HCEC 1CT (cell line): Measurements from ENCODE around the gene MX2.
"Not testable (repeated sequence)": the region's sequence is repeated elsewhere in the genome, so short reads cannot be mapped to it uniquely, and the experiment has no call there.

Experiments
- DNase-seq: peaks from one replicate; pipeline ENCODE4 v3.0.0-alpha.2; 2017

The MX2 gene

DNA sequence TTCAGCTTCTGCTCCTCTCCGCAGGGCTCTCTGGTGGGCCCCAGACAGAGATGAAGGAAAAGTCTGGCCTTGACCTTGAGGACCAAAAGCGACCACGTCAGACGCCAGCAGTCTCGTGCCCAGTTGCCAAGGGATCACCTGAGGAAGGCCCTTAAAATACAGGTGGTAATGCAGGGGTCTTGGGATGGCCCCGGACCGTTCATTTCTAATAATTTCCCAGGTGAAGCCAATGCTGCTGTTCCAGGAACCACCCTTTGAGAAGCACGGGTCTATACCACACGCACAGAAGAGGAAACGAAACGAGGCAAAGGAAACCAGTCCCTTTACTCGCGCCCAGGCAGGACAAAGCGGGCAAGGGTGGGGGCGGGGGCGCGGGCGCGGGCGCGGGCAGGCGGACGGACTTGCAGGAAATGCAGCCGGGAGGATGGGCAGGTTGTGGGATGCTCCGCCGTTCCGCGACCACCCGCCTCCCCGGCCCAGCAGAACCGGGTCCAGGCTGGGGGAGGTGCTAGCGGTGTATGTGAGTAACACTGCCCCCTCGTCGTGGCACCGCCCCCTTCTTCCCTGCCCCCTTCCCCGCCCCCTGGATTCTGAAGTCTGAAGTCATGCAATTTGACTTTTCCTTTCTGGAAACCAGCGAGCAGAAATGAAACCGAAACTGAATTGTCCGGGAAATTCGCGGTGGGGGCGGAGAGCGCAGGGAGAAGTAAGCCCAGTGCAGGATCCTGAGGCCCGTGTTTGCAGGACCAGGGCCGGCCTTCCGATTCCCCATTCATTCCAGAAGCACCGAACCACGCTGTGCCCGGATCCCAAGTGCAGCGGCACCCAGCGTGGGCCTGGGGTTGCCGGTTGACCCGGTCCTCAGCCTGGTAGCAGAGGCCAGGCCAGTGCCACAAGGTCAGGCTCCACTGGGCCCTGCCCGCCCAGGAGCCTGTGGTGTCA, 58.4 kb downstream of the MX2 start:
- peak; percentile 49 for DNase-seq

GRCh38 chr21:41420998-41421397, 59.2 kb downstream of the MX2 start:
- DNase-seq, result not testable (repeated sequence)

- no peak for DNase-seq
Measured at GRCh38 chr21:41422546-41423304, 60.9 kb downstream of the MX2 start.

DNA sequence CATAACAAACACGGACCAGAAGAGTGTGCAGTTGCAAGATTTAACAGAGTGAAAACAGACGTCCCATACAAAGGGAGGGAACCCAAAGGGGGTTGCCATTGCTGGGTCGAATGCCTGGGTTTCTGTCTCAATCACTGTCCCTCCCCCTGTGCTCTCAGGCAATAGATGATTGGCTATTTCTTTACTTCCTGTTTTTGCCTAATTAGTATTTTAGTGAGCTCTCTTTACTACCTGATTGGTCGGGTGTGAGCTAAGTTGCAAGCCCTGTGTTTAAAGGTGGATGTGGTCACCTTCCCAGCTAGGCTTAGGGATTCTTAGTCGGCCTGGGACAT, 61.4 kb downstream of the MX2 start:
- DNase-seq, result not testable (repeated sequence)

- DNase-seq, result no peak
Measured at GRCh38 chr21:41425588-41425953, 63.7 kb downstream of the MX2 start.

DNA sequence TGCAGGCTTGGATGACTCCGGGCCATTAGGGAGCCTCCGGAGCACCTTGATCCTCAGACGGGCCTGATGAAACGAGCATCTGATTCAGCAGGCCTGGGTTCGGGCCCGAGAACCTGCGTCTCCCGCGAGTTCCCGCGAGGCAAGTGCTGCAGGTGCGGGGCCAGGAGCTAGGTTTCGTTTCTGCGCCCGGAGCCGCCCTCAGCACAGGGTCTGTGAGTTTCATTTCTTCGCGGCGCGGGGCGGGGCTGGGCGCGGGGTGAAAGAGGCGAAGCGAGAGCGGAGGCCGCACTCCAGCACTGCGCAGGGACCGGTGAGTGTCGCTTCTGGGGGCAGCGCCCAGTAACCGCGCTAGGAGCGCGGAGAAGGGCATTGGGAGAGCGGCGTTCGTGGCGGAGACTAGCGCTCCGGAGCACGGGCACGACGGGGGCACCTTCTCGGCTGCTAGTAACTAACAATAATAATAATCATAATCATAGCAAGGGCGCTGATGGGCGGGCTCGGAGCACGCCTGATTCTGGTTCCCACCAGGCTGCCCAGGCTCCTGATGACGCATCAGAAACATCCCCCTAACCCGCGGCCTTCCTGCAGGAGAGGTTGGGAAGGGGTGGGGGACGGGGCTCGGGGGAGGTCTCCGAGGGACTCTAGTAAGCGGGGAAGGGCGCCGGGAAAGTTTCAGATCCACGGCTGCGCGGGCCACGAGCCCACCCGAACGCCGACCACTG, 64.3 kb downstream of the MX2 start, which contains the start of gene MX1:
TSS of gene MX1 (plus strand) at position 286 of the 722 bp plus-strand sequence. CDS start 5,832 bp downstream, outside the sequence.
- DNase-seq, result no peak

DNA sequence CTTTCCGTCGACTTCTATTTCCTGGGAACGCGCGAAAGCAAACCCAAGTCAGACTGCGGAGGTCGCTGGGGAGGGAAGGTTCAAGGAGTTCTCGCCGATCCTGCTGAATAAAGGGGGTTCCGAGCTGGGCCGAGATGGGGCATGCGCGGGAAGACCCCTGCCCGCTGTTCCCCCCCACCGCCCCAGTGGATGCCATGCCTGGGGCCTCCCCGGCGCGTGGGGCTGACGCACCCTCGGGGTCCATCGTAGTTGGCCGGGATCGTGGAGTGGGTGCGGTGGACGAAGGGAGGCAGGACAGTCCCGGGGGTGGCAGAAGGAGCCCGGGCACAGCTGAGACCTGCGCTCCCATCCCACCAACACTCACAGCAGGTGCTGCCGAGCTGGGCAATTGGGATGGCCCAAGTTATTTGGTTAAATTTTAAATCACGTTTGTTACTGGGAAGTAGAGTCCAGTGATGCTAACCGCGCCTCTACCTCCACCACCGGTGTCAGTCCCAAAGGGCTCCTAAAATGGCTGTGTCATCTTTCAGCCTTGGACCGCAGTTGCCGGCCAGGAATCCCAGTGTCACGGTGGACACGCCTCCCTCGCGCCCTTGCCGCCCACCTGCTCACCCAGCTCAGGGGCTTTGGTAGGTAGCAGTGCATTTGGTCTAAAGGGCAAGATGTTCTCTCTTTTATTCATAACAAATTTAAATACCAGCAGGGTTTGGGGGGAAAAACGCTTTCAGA, 65.0 kb downstream of the MX2 start:
- DNase-seq, result no peak

GRCh38 chr21:41427556-41427955, 65.7 kb downstream of the MX2 start:
- no peak for DNase-seq

GRCh38 chr21:41428311-41428710, 66.5 kb downstream of the MX2 start:
- no peak for DNase-seq

GRCh38 chr21:41428847-41429246, 67.0 kb downstream of the MX2 start:
- DNase-seq, result no peak

DNA sequence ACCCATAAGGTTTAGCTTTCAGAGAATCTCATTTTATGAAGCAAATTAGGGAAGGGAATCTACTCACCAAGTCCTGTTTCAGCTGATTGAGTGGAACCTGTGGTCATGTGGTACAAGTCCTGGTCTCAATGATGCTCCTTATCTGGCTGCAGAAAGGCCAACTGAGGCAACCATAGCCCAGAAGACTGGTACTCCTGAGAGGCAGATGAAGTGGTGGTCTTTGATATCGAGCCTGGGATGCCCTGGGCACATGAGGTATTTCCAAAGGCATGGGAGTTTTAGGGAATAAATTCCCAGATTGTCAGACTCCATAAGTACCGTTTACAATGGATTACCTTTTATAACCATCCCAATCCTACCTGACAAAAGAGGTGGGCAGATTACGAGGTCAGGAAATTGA, 67.5 kb downstream of the MX2 start:
- no peak for DNase-seq

DNA sequence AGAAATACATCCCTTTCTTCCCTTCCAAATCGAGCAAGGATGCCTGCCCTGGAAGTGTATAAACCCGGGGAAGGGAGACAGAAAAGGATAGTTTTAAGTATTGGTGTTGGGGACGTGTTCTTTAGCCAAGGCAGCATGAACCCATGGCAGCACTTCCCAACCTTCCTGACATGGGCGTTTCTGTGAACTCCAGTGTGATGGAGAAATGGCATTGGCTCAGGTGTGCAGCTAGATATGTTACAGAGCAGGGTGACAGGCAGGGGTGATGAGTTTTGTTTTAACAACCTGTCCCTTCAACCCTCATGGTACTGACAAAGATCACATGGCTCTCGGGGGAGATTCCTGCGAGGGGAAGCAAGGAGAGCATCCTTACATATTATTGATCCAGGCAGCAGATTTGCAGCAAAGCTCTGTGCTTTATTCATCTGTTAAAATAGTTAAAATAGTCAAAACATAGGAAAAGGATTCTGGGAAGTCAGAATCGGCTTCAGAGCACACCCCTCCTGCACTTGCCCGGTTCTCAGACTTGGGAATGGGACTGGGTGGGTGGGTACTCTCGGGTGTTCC, 68.2 kb downstream of the MX2 start:
- no peak for DNase-seq

GRCh38 chr21:41431788-41432548, 70.1 kb downstream of the MX2 start:
- DNase-seq, result no peak

GRCh38 chr21:41432562-41433460, 71.0 kb downstream of the MX2 start:
- DNase-seq, result no peak

- no peak for DNase-seq
Measured at GRCh38 chr21:41433566-41433965, 71.7 kb downstream of the MX2 start.

GRCh38 chr21:41435706-41436105, 73.9 kb downstream of the MX2 start:
- DNase-seq, result no peak

GRCh38 chr21:41437729-41438128, 75.9 kb downstream of the MX2 start:
- DNase-seq, result no peak

DNA sequence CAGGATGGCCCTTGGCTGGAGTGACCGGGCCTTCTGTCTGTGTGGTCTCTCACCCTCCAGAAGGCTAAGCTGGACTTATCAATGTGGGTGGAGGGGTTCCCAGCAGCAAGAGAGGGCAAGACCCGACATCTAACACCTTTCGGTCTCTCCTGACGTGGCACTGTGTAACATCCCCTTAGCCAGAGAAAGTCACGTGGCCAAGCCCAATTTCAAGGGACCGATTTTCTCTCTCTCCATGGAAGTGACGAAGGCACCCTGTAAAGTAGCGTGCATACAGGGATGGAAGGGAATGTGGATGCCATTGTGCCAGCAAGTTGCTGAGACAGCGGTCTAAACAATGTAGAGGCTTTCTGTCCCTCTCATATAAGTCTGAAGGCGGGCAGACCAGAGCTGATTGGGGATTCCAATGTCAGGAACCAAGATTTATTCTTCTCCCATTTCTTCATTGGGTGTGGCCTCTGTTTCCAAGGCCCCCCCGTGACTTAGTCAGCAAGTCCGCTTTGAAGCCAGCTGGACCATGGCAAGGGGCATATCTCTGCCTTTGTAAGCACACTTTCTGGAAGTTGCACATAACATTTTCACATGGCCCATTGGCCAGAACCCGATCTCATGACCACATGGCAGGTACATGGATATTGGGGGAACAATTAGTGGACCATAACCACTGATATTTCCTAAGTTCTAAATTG, 76.7 kb downstream of the MX2 start:
- no peak for DNase-seq

- no peak for DNase-seq
Measured at GRCh38 chr21:41439248-41439647, 77.4 kb downstream of the MX2 start.

DNA sequence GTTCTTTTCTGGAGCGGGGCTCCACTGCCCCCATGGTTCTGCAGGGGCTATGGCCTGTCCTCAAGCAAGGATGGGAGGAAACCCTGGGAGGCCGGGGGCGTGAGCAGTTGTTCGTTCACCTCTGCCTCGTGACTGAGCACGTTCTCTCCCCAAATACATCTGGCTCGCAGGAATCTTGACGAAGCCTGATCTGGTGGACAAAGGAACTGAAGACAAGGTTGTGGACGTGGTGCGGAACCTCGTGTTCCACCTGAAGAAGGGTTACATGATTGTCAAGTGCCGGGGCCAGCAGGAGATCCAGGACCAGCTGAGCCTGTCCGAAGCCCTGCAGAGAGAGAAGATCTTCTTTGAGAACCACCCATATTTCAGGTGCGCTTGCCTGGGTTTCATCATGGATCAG, 79.7 kb downstream of the MX2 start:
- no peak for DNase-seq
